H1 (cell line): ENCODE measurements around the gene SCP2. TPM values are rescaled to one million over a fixed set of nuclear protein-coding genes. Genes with fewer than 3 reads are reported as not detected.

Source experiments
- HDAC2 ChIP-seq, 2 experiments: fragments of 300-600 bp in 1 of 2; sonication (generic) in 1 of 2; IDR thresholded peaks; 2 replicates each; pipeline ENCODE4 v1.6.1; 2011 to 2012; ENCODE audit warnings: low read depth in 2 of 2, low read length in 2 of 2, mild to moderate bottlenecking in 2 of 2, moderate library complexity in 2 of 2, borderline replicate concordance in 1 of 2, inconsistent platforms in 1 of 2
- JUND ChIP-seq: IDR thresholded peaks from 2 replicates; pipeline ENCODE4 v1.6.1; 2011; ENCODE audit warnings: mild to moderate bottlenecking, improper control_type of control experiment, low read length
- KDM1A ChIP-seq: fragments of 200-600, 300-600 bp; sonication (generic); IDR thresholded peaks from 2 replicates; pipeline ENCODE4 v1.7.1; 2016; ENCODE audit warnings: mild to moderate bottlenecking, low read length, borderline replicate concordance
- RNF2 ChIP-seq: fragments of 200-900, 300-1000 bp; sonication (generic); IDR thresholded peaks from 2 replicates; pipeline ENCODE4 v1.7.1; 2016; ENCODE audit warnings: borderline replicate concordance, low read depth, mild to moderate bottlenecking, antibody characterized with exemption, low read length; ENCODE audit not compliant: poor library complexity, severe bottlenecking; ENCODE audit errors: missing control alignments
- SAP30 ChIP-seq: fragments of 300-600 bp; sonication (generic); IDR thresholded peaks from 2 replicates; pipeline ENCODE4 v1.7.1; 2012; ENCODE audit warnings: low read length, moderate library complexity, mild to moderate bottlenecking, inconsistent platforms; ENCODE audit not compliant: insufficient read depth, insufficient replicate concordance
- SUZ12 ChIP-seq: fragments of 200-600 bp; sonication (generic); IDR thresholded peaks from 2 replicates; pipeline ENCODE4 v1.6.1; 2012; ENCODE audit warnings: mild to moderate bottlenecking, inconsistent platforms, low read length, moderate library complexity, mixed read lengths
- polyA plus RNA-seq, 7 experiments: library from polyadenylated mRNA; depleted of rRNA in 3 of 7; stranded (reverse) in 5 of 7; unstranded in 2 of 7; fragments of >200 nt in 5 of 7; fragments of 200-250 nt in 2 of 7; gene quantifications; 1 replicate in 5 of 7; 2 replicates in 1 of 7; 4 replicates in 1 of 7; pipeline versions ENCODE4 v1.2.1 to v1.2.3, GENCODE V29; 2011 to 2013; ENCODE audit warnings: missing spikeins in 2 of 7, mixed read lengths in 2 of 7
- total RNA-seq: library from RNA; stranded (reverse); fragmentation: NEBNext Ultra II Directional; extraction: Animal tissue kit (Norgen Biotek cat#: 25700); gene quantifications from 2 replicates; pipeline ENCODE4 v1.2.1, GENCODE V29; 2021
- TF ChIP-seq, protein P1 (sequence below): fragments of 300-600 bp; sonication (generic); IDR thresholded peaks from 2 replicates; pipeline ENCODE4 v1.7.1; 2012; ENCODE audit warnings: low read length, moderate library complexity, mild to moderate bottlenecking, inconsistent platforms; ENCODE audit not compliant: insufficient replicate concordance
- TF ChIP-seq, protein P2 (sequence below): IDR thresholded peaks from 2 replicates; pipeline ENCODE4 v1.6.1; 2011; ENCODE audit warnings: low read length, improper control_type of control experiment

The SCP2 gene
- total and polyA plus RNA-seq, 2 of the 8 experiments (the other 6 are each of a cell fraction or from before 2014, with no cell fraction given): 20.9 to 54.3 TPM

DNA sequence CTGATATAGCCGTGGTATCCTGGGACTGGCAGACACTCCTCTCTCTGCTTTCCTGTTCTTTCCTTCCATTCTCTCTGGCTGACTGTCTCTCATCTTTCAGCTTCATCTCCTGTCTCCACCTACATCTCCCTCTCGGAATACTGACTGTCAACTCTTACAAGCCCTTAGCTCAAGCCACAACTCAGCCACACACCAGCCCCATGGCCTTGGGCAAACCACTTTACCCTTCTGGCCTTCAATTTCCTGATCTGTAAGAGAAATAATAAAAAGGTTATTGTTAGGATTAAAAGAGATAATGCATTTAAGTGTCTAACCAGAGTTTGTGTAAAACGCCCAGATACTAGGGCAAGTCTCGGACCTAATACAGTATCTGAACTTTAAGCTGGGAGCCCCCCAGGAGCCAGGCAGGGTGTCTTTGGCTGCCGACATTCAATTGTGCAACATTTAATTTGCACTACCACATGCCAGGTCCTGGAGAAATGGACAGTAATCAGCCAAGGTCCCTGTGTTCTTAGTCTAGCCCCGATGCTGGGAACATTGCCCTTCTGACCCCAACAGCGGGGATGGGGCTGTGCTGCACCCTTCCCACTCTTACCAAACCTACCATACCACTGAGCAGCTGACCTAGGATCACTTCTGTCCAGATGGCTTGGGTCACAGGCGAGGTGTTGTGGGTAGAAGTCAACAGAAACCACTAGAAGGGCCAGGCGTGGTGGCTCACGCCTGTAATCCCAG, 10.7 kb upstream of the SCP2 start (continued):
- TF ChIP-seq, protein P1, sequence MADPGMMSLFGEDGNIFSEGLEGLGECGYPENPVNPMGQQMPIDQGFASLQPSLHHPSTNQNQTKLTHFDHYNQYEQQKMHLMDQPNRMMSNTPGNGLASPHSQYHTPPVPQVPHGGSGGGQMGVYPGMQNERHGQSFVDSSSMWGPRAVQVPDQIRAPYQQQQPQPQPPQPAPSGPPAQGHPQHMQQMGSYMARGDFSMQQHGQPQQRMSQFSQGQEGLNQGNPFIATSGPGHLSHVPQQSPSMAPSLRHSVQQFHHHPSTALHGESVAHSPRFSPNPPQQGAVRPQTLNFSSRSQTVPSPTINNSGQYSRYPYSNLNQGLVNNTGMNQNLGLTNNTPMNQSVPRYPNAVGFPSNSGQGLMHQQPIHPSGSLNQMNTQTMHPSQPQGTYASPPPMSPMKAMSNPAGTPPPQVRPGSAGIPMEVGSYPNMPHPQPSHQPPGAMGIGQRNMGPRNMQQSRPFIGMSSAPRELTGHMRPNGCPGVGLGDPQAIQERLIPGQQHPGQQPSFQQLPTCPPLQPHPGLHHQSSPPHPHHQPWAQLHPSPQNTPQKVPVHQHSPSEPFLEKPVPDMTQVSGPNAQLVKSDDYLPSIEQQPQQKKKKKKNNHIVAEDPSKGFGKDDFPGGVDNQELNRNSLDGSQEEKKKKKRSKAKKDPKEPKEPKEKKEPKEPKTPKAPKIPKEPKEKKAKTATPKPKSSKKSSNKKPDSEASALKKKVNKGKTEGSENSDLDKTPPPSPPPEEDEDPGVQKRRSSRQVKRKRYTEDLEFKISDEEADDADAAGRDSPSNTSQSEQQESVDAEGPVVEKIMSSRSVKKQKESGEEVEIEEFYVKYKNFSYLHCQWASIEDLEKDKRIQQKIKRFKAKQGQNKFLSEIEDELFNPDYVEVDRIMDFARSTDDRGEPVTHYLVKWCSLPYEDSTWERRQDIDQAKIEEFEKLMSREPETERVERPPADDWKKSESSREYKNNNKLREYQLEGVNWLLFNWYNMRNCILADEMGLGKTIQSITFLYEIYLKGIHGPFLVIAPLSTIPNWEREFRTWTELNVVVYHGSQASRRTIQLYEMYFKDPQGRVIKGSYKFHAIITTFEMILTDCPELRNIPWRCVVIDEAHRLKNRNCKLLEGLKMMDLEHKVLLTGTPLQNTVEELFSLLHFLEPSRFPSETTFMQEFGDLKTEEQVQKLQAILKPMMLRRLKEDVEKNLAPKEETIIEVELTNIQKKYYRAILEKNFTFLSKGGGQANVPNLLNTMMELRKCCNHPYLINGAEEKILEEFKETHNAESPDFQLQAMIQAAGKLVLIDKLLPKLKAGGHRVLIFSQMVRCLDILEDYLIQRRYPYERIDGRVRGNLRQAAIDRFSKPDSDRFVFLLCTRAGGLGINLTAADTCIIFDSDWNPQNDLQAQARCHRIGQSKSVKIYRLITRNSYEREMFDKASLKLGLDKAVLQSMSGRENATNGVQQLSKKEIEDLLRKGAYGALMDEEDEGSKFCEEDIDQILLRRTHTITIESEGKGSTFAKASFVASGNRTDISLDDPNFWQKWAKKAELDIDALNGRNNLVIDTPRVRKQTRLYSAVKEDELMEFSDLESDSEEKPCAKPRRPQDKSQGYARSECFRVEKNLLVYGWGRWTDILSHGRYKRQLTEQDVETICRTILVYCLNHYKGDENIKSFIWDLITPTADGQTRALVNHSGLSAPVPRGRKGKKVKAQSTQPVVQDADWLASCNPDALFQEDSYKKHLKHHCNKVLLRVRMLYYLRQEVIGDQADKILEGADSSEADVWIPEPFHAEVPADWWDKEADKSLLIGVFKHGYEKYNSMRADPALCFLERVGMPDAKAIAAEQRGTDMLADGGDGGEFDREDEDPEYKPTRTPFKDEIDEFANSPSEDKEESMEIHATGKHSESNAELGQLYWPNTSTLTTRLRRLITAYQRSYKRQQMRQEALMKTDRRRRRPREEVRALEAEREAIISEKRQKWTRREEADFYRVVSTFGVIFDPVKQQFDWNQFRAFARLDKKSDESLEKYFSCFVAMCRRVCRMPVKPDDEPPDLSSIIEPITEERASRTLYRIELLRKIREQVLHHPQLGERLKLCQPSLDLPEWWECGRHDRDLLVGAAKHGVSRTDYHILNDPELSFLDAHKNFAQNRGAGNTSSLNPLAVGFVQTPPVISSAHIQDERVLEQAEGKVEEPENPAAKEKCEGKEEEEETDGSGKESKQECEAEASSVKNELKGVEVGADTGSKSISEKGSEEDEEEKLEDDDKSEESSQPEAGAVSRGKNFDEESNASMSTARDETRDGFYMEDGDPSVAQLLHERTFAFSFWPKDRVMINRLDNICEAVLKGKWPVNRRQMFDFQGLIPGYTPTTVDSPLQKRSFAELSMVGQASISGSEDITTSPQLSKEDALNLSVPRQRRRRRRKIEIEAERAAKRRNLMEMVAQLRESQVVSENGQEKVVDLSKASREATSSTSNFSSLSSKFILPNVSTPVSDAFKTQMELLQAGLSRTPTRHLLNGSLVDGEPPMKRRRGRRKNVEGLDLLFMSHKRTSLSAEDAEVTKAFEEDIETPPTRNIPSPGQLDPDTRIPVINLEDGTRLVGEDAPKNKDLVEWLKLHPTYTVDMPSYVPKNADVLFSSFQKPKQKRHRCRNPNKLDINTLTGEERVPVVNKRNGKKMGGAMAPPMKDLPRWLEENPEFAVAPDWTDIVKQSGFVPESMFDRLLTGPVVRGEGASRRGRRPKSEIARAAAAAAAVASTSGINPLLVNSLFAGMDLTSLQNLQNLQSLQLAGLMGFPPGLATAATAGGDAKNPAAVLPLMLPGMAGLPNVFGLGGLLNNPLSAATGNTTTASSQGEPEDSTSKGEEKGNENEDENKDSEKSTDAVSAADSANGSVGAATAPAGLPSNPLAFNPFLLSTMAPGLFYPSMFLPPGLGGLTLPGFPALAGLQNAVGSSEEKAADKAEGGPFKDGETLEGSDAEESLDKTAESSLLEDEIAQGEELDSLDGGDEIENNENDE: no peak
- TF ChIP-seq HDAC2 (IDR thresholded peaks at IDR 0.05; ENCODE audit: borderline replicate concordance in 1 of 2, low read depth in 2 of 2, low read length in 2 of 2) (no peak), KDM1A (no peak), RNF2 (no peak), SAP30 (no peak), JUND (no peak), SUZ12 (no peak)
- TF ChIP-seq, protein P2, sequence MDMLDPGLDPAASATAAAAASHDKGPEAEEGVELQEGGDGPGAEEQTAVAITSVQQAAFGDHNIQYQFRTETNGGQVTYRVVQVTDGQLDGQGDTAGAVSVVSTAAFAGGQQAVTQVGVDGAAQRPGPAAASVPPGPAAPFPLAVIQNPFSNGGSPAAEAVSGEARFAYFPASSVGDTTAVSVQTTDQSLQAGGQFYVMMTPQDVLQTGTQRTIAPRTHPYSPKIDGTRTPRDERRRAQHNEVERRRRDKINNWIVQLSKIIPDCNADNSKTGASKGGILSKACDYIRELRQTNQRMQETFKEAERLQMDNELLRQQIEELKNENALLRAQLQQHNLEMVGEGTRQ: no peak
